ENCODE measurements around the gene RUNX1. TPM values are rescaled to one million over a fixed set of nuclear protein-coding genes. Genes with fewer than 3 reads are reported as not detected.
A peak's percentile ranks its signal among the peaks of the same experiment; 100 is the strongest.

Gene RUNX1
- total and polyA plus RNA-seq, 7 experiments from 2014 or later, result 27.9 to 154 (median 85.1) TPM

- no peak for ATAC-seq
- no peaks in the 10 kb centered on the region for H3K36me3 Mint-ChIP-seq
Measured at GRCh38 chr21:34770576-34770975, 278.5 kb downstream of the RUNX1 start.

GRCh38 chr21:34768326-34768725 is 280.8 kb downstream of the RUNX1 start:
- Mint-ChIP-seq H3K27me3 (peaks cover 0 to 33% (median 0%) of the 10 kb centered on the region in 5 donors), H3K4me3 (no peak overlapping the region), H3K27ac (no peak overlapping the region), H3K4me1 (no peaks in the 10 kb centered on the region), H3K36me3 (peaks cover 0 to 5% (median 0%) of the 10 kb centered on the region in 5 donors), H3K9me3 (peaks cover 0 to 2% (median 0%) of the 10 kb centered on the region in 11 donors)
- POLR2A ChIA-PET, result no interaction called here
- CTCF ChIA-PET, result no interaction called here
- Histone ChIP-seq H3K27me3 (ENCODE audit: control insufficient read depth in 2 of 2, insufficient read depth in 2 of 2, low read length in 2 of 2) (no peaks in the 10 kb centered on the region), H3K4me3 (ENCODE audit: low read length) (no peak overlapping the region), H3K9me3 (ENCODE audit: control insufficient read depth in 2 of 3, low read length in 3 of 3) (no peaks in the 10 kb centered on the region), H3K36me3 (ENCODE audit: control insufficient read depth in 2 of 3, insufficient read depth in 3 of 3, low read length in 3 of 3) (no peaks in the 10 kb centered on the region), H3K27ac (ENCODE audit: low read depth, low read length) (no peak overlapping the region), H3K4me1 (ENCODE audit: control insufficient read depth in 2 of 2, insufficient read depth in 2 of 2, low read length in 2 of 2) (no peaks in the 10 kb centered on the region)
- DNase-seq (no peak), ATAC-seq (no peak)
- intact Hi-C loops (cut with micrococcal nuclease), result no loop called here

More at GRCh38 chr21:34770576-34770975, 278.5 kb downstream of the RUNX1 start:
- Mint-ChIP-seq H3K9me3 (no peaks in the 10 kb centered on the region), H3K27me3 (peaks cover 0 to 54% (median 4%) of the 10 kb centered on the region in 5 donors), H3K4me1 (no peaks in the 10 kb centered on the region), H3K4me3 (no peak overlapping the region), H3K27ac (no peak overlapping the region)
- Histone ChIP-seq H3K4me3 (ENCODE audit: low read length) (no peak overlapping the region), H3K9me3 (ENCODE audit: control insufficient read depth in 2 of 3, low read length in 3 of 3) (no peaks in the 10 kb centered on the region), H3K27me3 (ENCODE audit: control insufficient read depth in 2 of 2, insufficient read depth in 2 of 2, low read length in 2 of 2) (no peaks in the 10 kb centered on the region), H3K36me3 (ENCODE audit: control insufficient read depth in 2 of 3, insufficient read depth in 3 of 3, low read length in 3 of 3) (no peaks in the 10 kb centered on the region), H3K27ac (ENCODE audit: low read depth, low read length) (no peak overlapping the region), H3K4me1 (ENCODE audit: control insufficient read depth in 2 of 2, insufficient read depth in 2 of 2, low read length in 2 of 2) (no peaks in the 10 kb centered on the region)
- ChIA-PET POLR2A (interaction anchor here (0.6 kb wide), 1 partner anchor 717 kb away, joined by 3 read pairs; no protein-coding TSS in a partner anchor), CTCF (no interaction called here)
- intact Hi-C loops (cut with micrococcal nuclease), result no loop called here
- DNase-seq, result no peak

DNA sequence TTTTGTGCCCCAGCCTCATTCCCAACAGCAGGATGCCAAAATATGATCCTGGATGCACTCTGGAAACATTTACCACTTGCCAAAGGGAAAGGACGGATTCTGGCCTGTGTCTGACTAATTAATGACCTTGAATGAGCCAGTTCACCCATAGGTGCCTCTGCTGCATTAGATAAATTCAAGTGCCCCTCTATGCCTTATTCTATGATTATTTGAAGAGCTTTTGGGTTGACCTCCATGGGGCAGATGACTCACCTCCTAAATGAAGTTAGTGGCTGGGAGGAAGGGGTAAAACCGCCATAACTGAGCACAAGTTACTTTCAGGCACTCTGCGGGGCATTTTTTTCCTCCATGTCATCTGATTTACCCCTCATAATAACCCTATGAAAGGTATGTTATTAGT is 282.2 kb downstream of the RUNX1 start:
- Histone ChIP-seq H3K4me1 (ENCODE audit: control insufficient read depth in 2 of 2, insufficient read depth in 2 of 2, low read length in 2 of 2) (no peaks in the 10 kb centered on the region), H3K4me3 (ENCODE audit: low read length) (no peak overlapping the region), H3K9me3 (ENCODE audit: control insufficient read depth in 2 of 3, low read length in 3 of 3) (no peaks in the 10 kb centered on the region), H3K27me3 (ENCODE audit: control insufficient read depth in 2 of 2, insufficient read depth in 2 of 2, low read length in 2 of 2) (no peaks in the 10 kb centered on the region), H3K36me3 (ENCODE audit: control insufficient read depth in 2 of 3, insufficient read depth in 3 of 3, low read length in 3 of 3) (no peaks in the 10 kb centered on the region), H3K27ac (ENCODE audit: low read depth, low read length) (no peak overlapping the region)
- H3K9me3 Mint-ChIP-seq, result peaks cover 0 to 2% (median 0%) of the 10 kb centered on the region in 11 donors
- CTCF ChIA-PET, result no interaction called here
- no peak for DNase-seq
- H3K27ac Mint-ChIP-seq, result no peak overlapping the region
- POLR2A ChIA-PET, result no interaction called here
- intact Hi-C loops (cut with micrococcal nuclease), result no loop called here
- H3K36me3 Mint-ChIP-seq, result peaks cover 0 to 5% (median 0%) of the 10 kb centered on the region in 5 donors
- no peaks in the 10 kb centered on the region for H3K4me1 Mint-ChIP-seq
- no peak for ATAC-seq
- H3K27me3 Mint-ChIP-seq, result peaks cover 0 to 26% (median 0%) of the 10 kb centered on the region in 5 donors
- no peak overlapping the region for H3K4me3 Mint-ChIP-seq

- no peak overlapping the region for H3K4me3 Mint-ChIP-seq
- DNase-seq (no peak), ATAC-seq (no peak)
- H3K4me3 ChIP-seq (ENCODE audit: low read length), result no peak overlapping the region
- ChIA-PET POLR2A (no interaction called here), CTCF (no interaction called here)
- intact Hi-C loops (cut with micrococcal nuclease), result no loop called here
- H3K4me1 Mint-ChIP-seq, result no peaks in the 10 kb centered on the region
- no peak overlapping the region for H3K27ac ChIP-seq (ENCODE audit: low read depth, low read length)
- H3K27me3 ChIP-seq (ENCODE audit: control insufficient read depth in 2 of 2, insufficient read depth in 2 of 2, low read length in 2 of 2), result no peaks in the 10 kb centered on the region
- peaks cover 0 to 5% (median 0%) of the 10 kb centered on the region in 5 donors for H3K36me3 Mint-ChIP-seq
- H3K27me3 Mint-ChIP-seq, result peaks cover 0 to 19% (median 0%) of the 10 kb centered on the region in 5 donors
- H3K27ac Mint-ChIP-seq, result no peak overlapping the region
- no peaks in the 10 kb centered on the region for H3K9me3 ChIP-seq (ENCODE audit: control insufficient read depth in 2 of 3, low read length in 3 of 3)
- H3K36me3 ChIP-seq (ENCODE audit: control insufficient read depth in 2 of 3, insufficient read depth in 3 of 3, low read length in 3 of 3), result no peaks in the 10 kb centered on the region
- no peaks in the 10 kb centered on the region for H3K4me1 ChIP-seq (ENCODE audit: control insufficient read depth in 2 of 2, insufficient read depth in 2 of 2, low read length in 2 of 2)
- peaks cover 0 to 2% (median 0%) of the 10 kb centered on the region in 11 donors for H3K9me3 Mint-ChIP-seq
Measured at GRCh38 chr21:34765619-34766018, 283.5 kb downstream of the RUNX1 start.

DNA sequence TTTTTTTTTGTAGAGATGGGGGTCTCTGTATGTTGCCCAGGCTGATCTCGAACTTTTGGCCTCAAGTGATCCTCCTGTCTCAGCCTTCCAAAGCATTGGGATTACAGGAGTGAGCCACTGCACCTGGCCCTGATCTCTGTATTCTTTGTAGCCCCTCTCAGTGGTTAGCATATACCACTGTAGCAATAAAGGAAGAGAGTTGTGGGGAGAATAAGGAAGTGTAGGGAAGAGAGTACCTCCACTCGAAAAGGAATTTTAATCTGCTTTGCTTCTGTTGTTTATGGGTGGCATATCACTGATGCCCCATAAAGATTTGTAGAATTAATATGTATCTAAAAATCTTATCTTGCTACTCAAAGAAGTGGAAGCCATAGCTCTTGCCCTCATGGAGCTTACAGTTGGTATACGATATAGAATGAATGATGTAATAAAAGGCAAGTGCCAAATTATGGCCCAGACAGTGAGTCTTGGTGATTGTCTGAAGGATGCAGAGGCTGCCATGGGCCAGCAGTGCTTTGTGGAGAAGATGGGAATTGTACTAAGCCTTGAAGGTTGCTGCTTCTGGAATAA is 284.3 kb downstream of the RUNX1 start:
- no peak overlapping the region for H3K4me3 Mint-ChIP-seq
- Histone ChIP-seq H3K27me3 (ENCODE audit: control insufficient read depth in 2 of 2, insufficient read depth in 2 of 2, low read length in 2 of 2) (no peaks in the 10 kb centered on the region), H3K36me3 (ENCODE audit: control insufficient read depth in 2 of 3, insufficient read depth in 3 of 3, low read length in 3 of 3) (no peaks in the 10 kb centered on the region), H3K4me3 (ENCODE audit: low read length) (no peak overlapping the region), H3K4me1 (ENCODE audit: control insufficient read depth in 2 of 2, insufficient read depth in 2 of 2, low read length in 2 of 2) (no peaks in the 10 kb centered on the region), H3K27ac (ENCODE audit: low read depth, low read length) (no peak overlapping the region), H3K9me3 (ENCODE audit: control insufficient read depth in 2 of 3, low read length in 3 of 3) (no peaks in the 10 kb centered on the region)
- peaks cover 0 to 5% (median 0%) of the 10 kb centered on the region in 5 donors for H3K36me3 Mint-ChIP-seq
- DNase-seq (no peak), ATAC-seq (no peak)
- peak overlapping the region in 1 of 9 donors; percentile 52 for H3K27ac Mint-ChIP-seq
- H3K27me3 Mint-ChIP-seq, result peaks cover 0 to 19% (median 0%) of the 10 kb centered on the region in 5 donors
- peaks cover 0 to 2% (median 0%) of the 10 kb centered on the region in 11 donors for H3K9me3 Mint-ChIP-seq
- intact Hi-C loops (cut with micrococcal nuclease), result no loop called here
- POLR2A ChIA-PET, result no interaction called here
- H3K4me1 Mint-ChIP-seq, result no peaks in the 10 kb centered on the region
- CTCF ChIA-PET, result interaction anchor here (0.6 kb wide), 1 partner anchor 24 kb away, joined by 3 read pairs; no protein-coding TSS in a partner anchor

GRCh38 chr21:34762786-34763185 is 286.3 kb downstream of the RUNX1 start:
- H3K4me1 ChIP-seq (ENCODE audit: control insufficient read depth in 2 of 2, insufficient read depth in 2 of 2, low read length in 2 of 2), result no peaks in the 10 kb centered on the region
- H3K27ac Mint-ChIP-seq, result no peak overlapping the region
- DNase-seq, result no peak
- no peaks in the 10 kb centered on the region for H3K27me3 ChIP-seq (ENCODE audit: control insufficient read depth in 2 of 2, insufficient read depth in 2 of 2, low read length in 2 of 2)
- no peaks in the 10 kb centered on the region for H3K36me3 ChIP-seq (ENCODE audit: control insufficient read depth in 2 of 3, insufficient read depth in 3 of 3, low read length in 3 of 3)
- ChIA-PET CTCF (no interaction called here), POLR2A (no interaction called here)
- H3K9me3 ChIP-seq (ENCODE audit: control insufficient read depth in 2 of 3, low read length in 3 of 3), result no peaks in the 10 kb centered on the region
- no peak overlapping the region for H3K4me3 ChIP-seq (ENCODE audit: low read length)
- peaks cover 0 to 11% (median 0%) of the 10 kb centered on the region in 5 donors for H3K27me3 Mint-ChIP-seq
- no peak for ATAC-seq
- intact Hi-C loops (cut with micrococcal nuclease), result no loop called here
- no peak overlapping the region for H3K4me3 Mint-ChIP-seq
- H3K27ac ChIP-seq (ENCODE audit: low read depth, low read length), result no peak overlapping the region
- peaks cover 0 to 5% (median 0%) of the 10 kb centered on the region in 5 donors for H3K36me3 Mint-ChIP-seq
- no peaks in the 10 kb centered on the region for H3K4me1 Mint-ChIP-seq
- H3K9me3 Mint-ChIP-seq, result peaks cover 0 to 2% (median 0%) of the 10 kb centered on the region in 11 donors

DNA sequence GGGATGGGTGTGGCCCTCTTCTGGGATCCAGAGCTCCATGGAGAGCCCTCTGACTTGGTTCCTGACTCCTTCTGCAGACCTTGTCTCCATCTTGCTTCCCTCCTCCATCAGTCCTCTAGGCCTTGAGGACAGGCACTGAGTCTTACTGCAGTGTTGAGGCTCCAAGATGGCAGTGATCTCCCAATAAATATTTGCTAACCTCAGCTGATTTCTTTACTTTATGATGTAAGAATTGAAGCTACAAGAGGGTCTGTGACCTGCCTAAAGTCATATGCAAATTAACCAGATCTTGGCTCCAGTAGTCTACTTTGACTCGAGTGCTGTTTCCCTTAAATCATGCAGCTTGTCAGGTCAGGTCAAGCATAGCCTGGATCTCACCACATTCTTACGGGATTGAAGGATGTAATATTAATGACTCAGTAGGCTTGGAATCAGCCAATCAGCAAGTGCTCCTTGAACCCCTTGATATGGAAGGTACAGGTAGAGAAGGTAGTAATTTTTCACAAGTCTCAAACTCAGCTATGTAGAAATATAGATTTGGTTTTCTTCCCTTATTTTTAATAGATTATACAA is 287.3 kb downstream of the RUNX1 start:
- Mint-ChIP-seq H3K27ac (no peak overlapping the region), H3K9me3 (peaks cover 0 to 2% (median 0%) of the 10 kb centered on the region in 11 donors)
- H3K4me1 ChIP-seq (ENCODE audit: control insufficient read depth in 2 of 2, insufficient read depth in 2 of 2, low read length in 2 of 2), result no peaks in the 10 kb centered on the region

More for the DNA sequence above, 287.3 kb downstream of the RUNX1 start:
- peaks cover 0 to 5% (median 0%) of the 10 kb centered on the region in 5 donors for H3K36me3 Mint-ChIP-seq
- CTCF ChIA-PET, result no interaction called here
- no peak overlapping the region for H3K27ac ChIP-seq (ENCODE audit: low read depth, low read length)
- intact Hi-C loops (cut with micrococcal nuclease), result no loop called here
- H3K36me3 ChIP-seq (ENCODE audit: control insufficient read depth in 2 of 3, insufficient read depth in 3 of 3, low read length in 3 of 3), result no peaks in the 10 kb centered on the region
- no peak for DNase-seq
- no peaks in the 10 kb centered on the region for H3K27me3 ChIP-seq (ENCODE audit: control insufficient read depth in 2 of 2, insufficient read depth in 2 of 2, low read length in 2 of 2)
- no peaks in the 10 kb centered on the region for H3K9me3 ChIP-seq (ENCODE audit: control insufficient read depth in 2 of 3, low read length in 3 of 3)
- no peak overlapping the region for H3K4me3 Mint-ChIP-seq
- H3K27me3 Mint-ChIP-seq, result peaks cover 0 to 5% (median 0%) of the 10 kb centered on the region in 5 donors
- POLR2A ChIA-PET, result no interaction called here
- H3K4me1 Mint-ChIP-seq, result no peaks in the 10 kb centered on the region
- ATAC-seq, result no peak
- H3K4me3 ChIP-seq (ENCODE audit: low read length), result no peak overlapping the region

Measured in naive thymus-derived CD4-positive, alpha-beta T cell (primary cell).